Subcutaneous abdominal adipose tissue (tissue), 5 donors: Measurements from ENCODE around the gene KLHDC2.
"Not testable (repeated sequence)": the region's sequence is repeated elsewhere in the genome, so short reads cannot be mapped to it uniquely, and the experiment has no call there.

Source experiments
- H3K27ac ChIP-seq: one replicate; pipeline ENCODE4 v1.7.0; 2013; ENCODE audit warnings: low read depth, mild to moderate bottlenecking, inconsistent platforms, low read length, moderate library complexity
- H3K27me3 ChIP-seq, 5 donors: one replicate each; pipeline ENCODE4 v1.7.0; 2013; ENCODE audit warnings: low read length in 5 of 5, inconsistent platforms in 1 of 5; ENCODE audit not compliant: control insufficient read depth in 5 of 5, insufficient read depth in 4 of 5
- H3K36me3 ChIP-seq, 5 donors: one replicate each; pipeline ENCODE4 v1.7.0; 2013; ENCODE audit warnings: low read length in 5 of 5; ENCODE audit not compliant: control insufficient read depth in 5 of 5, insufficient read depth in 5 of 5
- H3K4me1 ChIP-seq, 5 donors: one replicate each; pipeline ENCODE4 v1.7.0; 2013; ENCODE audit warnings: low read length in 5 of 5, mild to moderate bottlenecking in 3 of 5, moderate library complexity in 1 of 5; ENCODE audit not compliant: control insufficient read depth in 5 of 5, insufficient read depth in 5 of 5
- H3K4me3 ChIP-seq, 5 donors: one replicate each; pipeline ENCODE4 v1.7.0; 2013; ENCODE audit warnings: low read length in 5 of 5, low read depth in 1 of 5
- H3K9ac ChIP-seq, 5 donors: one replicate each; pipeline ENCODE4 v1.7.0; 2013; ENCODE audit warnings: low read length in 5 of 5, mild to moderate bottlenecking in 4 of 5, moderate library complexity in 3 of 5
- H3K9me3 ChIP-seq, 5 donors: one replicate each; pipeline ENCODE4 v1.7.0; 2013; ENCODE audit warnings: low read length in 5 of 5; ENCODE audit not compliant: control insufficient read depth in 5 of 5
- donor health status: healthy.
- donor health status: healthy.
- donor health status: healthy.
- donor health status: healthy.
- donor health status: healthy.

The KLHDC2 gene, protein sequence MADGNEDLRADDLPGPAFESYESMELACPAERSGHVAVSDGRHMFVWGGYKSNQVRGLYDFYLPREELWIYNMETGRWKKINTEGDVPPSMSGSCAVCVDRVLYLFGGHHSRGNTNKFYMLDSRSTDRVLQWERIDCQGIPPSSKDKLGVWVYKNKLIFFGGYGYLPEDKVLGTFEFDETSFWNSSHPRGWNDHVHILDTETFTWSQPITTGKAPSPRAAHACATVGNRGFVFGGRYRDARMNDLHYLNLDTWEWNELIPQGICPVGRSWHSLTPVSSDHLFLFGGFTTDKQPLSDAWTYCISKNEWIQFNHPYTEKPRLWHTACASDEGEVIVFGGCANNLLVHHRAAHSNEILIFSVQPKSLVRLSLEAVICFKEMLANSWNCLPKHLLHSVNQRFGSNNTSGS

DNA sequence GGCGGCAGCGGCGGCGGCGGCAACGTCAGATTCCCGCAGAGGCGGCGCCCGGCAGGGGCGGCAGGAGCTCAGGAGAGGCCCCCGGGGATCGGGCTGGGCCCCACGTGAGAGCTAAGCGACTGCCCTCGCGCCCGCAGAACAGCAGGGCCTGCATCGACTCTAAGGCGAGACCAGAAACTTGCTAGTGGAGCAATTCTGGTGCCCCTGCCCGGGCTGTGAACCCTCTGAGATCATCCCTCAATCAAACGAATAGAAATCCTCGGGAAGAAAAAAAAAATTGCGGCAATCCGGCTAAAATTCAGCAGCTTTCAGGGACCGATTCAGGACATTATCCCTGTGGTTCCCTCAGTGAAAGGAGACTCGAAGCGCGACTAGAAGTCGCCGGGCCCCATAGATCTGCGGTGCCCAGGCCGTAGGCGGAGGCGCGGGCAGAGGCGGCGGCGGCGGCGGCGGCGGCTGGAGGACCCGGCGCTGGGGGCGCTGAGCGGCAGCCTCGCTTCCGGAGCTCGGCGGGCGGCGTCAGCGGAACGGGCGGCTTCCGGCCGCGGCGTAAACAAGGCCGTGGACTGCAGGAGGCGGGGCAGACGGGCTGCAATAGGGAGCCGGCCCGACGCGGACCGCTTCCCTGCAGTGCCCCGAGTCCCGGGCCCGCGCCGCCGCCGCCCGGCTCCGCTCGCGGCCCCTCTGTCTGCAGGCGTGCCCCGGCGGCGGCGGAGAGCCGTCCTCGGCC lies at the start of gene KLHDC2:
Gene KLHDC2 (plus strand): TSS at position 583 of the 730 bp plus-strand sequence. CDS start 316 bp downstream, outside the sequence.
- Histone ChIP-seq H3K4me3 (peak within 1 kb of the TSS; percentile 94 to 100 (median 98)), H3K36me3 (peaks cover 2 to 8% (median 5%) of the 10 kb centered on the region in 5 donors), H3K27ac (peak within 1 kb of the TSS; percentile 98), H3K4me1 (peaks cover 13 to 34% (median 29%) of the 10 kb centered on the region in 5 donors), H3K27me3 (no peaks in the 10 kb centered on the region), H3K9ac (peak within 1 kb of the TSS; percentile 81 to 99 (median 94)), H3K9me3 (no peaks in the 10 kb centered on the region)

DNA sequence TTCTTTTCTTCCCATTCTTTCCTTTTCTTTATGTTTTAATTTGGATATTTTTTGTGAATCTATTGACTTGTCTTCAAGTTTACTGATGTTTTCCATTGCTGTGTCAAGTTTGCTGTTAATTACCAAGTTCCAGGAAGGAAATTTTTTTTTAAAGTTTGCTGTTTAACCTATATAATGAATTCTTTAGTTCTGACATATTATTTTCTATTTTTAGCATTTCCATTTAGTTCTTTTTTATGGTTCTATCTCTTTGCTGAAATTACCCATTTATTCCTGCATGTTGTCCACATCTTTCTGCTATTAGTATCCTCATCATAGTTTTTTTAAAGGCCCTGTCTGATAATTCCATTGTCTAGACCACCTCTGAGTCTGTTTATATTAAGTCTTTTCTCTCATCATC lies 47.2 kb upstream of the KLHDC2 start:
- H3K9ac ChIP-seq, result no peak overlapping the region
- H3K9me3 ChIP-seq, result no peaks in the 10 kb centered on the region
- no peak overlapping the region for H3K27ac ChIP-seq
- peaks cover 17 to 38% (median 24%) of the 10 kb centered on the region in 5 donors for H3K36me3 ChIP-seq
- no peaks in the 10 kb centered on the region for H3K4me1 ChIP-seq
- no peak overlapping the region for H3K4me3 ChIP-seq
- no peaks in the 10 kb centered on the region for H3K27me3 ChIP-seq

DNA sequence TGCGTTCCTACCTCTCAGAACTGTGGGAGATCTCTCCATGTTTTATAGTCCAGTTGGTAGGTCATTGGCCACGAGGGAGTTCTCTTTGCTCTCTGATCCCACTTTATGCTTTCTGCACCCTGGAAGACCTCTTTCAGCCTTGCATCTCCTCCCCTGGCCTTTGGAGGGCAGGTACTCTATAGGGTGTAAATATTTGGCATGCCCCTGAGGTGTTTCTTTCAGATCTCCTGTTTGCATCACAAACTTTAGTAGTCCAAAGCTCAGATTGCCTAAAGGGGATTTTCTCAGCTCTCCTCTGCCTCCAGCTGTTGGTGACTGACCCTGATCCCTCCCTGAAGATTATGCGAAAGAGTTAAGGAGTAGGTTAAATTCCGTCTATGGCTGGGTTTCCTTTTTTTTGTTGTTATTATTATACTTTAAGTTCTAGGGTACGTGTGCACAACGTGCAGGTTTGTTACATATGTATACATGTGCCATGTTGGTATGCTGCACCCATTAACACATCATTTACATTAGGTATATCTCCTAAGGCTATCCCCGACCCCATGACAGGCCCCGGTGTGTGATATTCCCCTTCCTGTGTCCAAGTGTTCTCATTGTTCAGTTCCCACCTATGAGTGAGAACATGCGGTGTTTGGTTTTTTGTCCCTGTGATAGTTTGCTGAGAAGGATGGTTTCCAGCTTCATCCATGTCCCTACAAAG lies 46.1 kb upstream of the KLHDC2 start:
- H3K36me3 ChIP-seq, result peaks cover 26 to 49% (median 31%) of the 10 kb centered on the region in 5 donors
- H3K4me3 ChIP-seq, result not testable (repeated sequence)

DNA sequence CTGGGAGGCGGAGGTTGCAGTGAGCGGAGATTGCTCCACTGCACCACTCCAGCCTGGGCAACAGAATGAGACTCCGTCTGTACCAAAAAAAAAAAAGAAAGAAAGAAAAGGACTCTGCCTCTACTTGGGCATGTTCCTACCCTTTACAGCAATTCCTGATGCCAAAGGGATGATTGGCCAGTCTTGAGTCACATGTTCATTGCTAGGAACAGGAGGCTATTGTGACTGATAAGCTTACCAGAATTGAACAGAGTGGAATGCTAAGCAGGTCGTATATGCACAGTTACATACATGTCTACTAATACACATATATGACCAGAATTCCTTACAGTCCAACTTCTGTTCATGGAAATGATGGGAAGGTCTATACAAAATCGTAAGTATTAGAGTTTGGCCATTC lies 40.8 kb upstream of the KLHDC2 start:
- H3K27ac ChIP-seq, result no peak overlapping the region
- no peaks in the 10 kb centered on the region for H3K27me3 ChIP-seq
- H3K9ac ChIP-seq, result no peak overlapping the region
- H3K4me1 ChIP-seq, result no peaks in the 10 kb centered on the region
- H3K9me3 ChIP-seq, result no peaks in the 10 kb centered on the region
- H3K36me3 ChIP-seq, result peaks cover 23 to 53% (median 36%) of the 10 kb centered on the region in 5 donors
- no peak overlapping the region for H3K4me3 ChIP-seq

More for the DNA sequence above, 46.1 kb upstream of the KLHDC2 start:
- not testable (repeated sequence) for H3K4me1 ChIP-seq, H3K27me3 ChIP-seq, H3K9ac ChIP-seq, H3K9me3 ChIP-seq, H3K27ac ChIP-seq

DNA sequence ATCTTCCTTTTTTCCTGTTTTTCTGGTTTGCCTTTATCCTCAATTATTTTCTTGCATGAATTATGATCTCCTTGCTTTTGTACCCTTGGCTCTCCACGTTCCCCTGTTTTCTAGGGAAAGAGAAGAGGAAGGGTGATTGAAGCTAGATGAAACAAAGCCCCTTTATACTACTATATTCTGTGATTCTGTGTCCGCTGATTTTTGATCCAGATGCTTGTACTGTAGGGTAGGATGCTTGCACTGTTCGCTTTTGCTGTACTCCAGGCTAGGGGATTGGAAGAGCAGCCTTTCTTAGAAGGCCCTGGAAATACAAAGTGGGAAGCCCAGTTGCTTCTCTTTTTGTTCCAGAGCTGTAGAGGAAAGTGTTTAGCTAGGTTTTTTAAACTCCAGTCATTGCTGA lies 35.1 kb upstream of the KLHDC2 start:
- no peaks in the 10 kb centered on the region for H3K9me3 ChIP-seq
- H3K27me3 ChIP-seq, result no peaks in the 10 kb centered on the region
- H3K4me1 ChIP-seq, result no peaks in the 10 kb centered on the region
- H3K27ac ChIP-seq, result no peak overlapping the region
- no peak overlapping the region for H3K4me3 ChIP-seq
- no peak overlapping the region for H3K9ac ChIP-seq
- H3K36me3 ChIP-seq, result peaks cover 11 to 38% (median 25%) of the 10 kb centered on the region in 5 donors

DNA sequence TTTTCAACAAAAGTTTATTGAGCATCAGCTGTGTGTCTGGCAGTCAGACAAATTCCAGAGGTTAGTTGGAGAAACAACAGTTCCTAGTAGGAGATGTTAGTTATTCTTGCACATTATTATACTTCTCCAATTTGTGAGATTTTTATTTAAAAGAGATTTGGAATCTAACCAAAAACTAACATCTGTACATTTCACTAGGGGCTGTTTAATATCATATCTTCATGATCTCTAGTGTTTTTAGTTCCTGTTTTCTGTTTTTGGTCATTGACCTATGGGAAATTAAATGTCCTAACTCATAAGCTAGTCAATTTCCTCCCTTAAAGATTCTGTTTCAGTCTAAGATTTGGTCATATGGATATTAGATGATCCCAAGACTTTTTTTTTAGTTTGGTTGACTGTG lies 34.1 kb upstream of the KLHDC2 start:
- Histone ChIP-seq H3K9me3 (no peaks in the 10 kb centered on the region), H3K27me3 (no peaks in the 10 kb centered on the region), H3K9ac (no peak overlapping the region), H3K27ac (no peak overlapping the region), H3K4me3 (no peak overlapping the region), H3K4me1 (no peaks in the 10 kb centered on the region), H3K36me3 (peaks cover 16 to 39% (median 27%) of the 10 kb centered on the region in 5 donors)

DNA sequence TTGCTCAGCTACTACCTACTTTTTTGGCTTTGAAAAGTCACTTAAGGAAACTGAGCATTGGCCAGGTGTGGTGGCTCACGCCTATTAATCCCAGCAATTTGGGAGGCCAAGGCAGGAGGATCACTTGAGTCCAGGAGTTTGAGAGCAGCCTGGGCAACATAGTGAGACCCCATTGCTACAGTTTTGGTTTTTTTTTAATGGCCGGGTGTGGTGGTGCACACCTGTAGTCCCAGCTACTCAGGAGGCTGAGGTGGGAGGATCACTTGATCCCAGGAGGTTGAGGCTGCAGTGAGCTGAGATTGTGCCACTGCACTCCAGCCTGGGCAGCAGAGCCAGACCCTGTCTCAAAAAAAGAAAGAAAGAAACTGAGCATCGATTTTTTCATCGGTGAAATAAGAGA lies 32.3 kb upstream of the KLHDC2 start:
- H3K36me3 ChIP-seq, result peaks cover 14 to 40% (median 29%) of the 10 kb centered on the region in 5 donors
- H3K27me3 ChIP-seq, H3K4me1 ChIP-seq, H3K4me3 ChIP-seq, H3K9me3 ChIP-seq, H3K9ac ChIP-seq, H3K27ac ChIP-seq: not testable (repeated sequence)

DNA sequence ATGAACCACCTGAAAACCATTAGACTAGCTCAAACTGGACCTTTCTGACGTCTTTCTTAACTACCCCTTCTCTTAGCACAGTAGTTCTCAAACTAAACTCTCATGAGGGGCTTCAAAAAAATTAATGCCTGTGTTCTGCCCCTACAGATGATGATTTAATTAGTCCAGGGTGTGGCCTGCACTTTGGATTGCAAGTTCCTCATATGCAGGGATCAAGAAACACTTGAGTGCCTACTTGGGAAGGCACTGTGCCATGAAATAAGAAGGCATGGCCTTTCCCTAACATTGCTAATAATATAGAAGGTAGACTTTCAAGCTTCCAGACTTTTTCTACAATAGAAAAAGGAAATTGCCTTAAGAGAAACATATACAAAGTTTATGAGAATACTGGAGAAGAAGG lies 22.8 kb upstream of the KLHDC2 start:
- H3K9me3 ChIP-seq, result no peaks in the 10 kb centered on the region
- H3K4me3 ChIP-seq, result no peak overlapping the region
- H3K4me1 ChIP-seq, result no peaks in the 10 kb centered on the region
- H3K36me3 ChIP-seq, result peaks cover 24 to 69% (median 37%) of the 10 kb centered on the region in 5 donors
- no peak overlapping the region for H3K27ac ChIP-seq
- no peak overlapping the region for H3K9ac ChIP-seq
- H3K27me3 ChIP-seq, result no peaks in the 10 kb centered on the region

DNA sequence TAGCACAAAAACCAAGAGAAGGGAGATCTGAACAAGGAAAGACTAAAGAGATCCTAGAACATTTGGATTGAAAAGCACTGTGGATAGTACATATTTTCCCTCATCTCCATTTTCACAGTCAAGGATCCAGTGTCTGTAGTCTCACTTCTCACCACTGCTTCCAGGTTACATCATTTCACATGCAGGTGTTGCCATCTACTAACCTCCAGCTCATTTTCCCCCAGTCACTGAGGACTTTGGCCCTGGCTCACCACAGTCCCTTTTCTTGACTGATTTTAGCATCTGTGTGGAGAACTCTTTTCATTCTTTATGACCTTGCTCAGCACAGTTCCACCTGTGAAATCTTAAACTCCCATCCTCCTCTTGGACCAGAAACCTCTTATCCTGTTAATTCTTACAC lies 21.5 kb upstream of the KLHDC2 start:
- H3K9me3 ChIP-seq, H3K27me3 ChIP-seq, H3K4me3 ChIP-seq, H3K27ac ChIP-seq, H3K4me1 ChIP-seq, H3K9ac ChIP-seq: not testable (repeated sequence)
- peaks cover 22 to 65% (median 34%) of the 10 kb centered on the region in 5 donors for H3K36me3 ChIP-seq
